ENCODE results near the gene SAP30L. TPM values are rescaled to one million over a fixed set of nuclear protein-coding genes. Genes with fewer than 3 reads are reported as not detected.

SAP30L gene
- total and polyA plus RNA-seq, 2 donors, result 26.8 to 35.4 TPM

DNA sequence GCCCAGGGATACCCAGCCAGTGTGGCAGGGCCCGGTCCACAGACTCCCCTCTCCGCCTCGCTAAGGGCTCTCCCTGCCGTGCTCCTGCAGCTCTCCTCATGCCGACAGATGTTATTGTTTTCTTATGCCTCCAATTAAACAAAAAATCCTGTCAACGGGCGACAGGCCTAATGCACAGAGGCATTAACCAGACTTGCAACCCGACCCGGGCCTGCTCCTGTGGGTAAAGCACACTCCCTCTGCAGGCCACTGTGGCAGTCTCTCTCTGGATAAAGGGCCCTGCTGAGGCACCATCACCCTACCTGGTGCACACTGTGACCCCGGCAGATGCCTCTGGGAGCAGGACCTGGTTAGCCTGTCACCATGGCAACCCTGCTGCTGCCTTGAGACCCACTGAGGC, 59.8 kb downstream of the SAP30L start:
- WGBS, result 67% methylated on average over 10 of the region's 10 CpGs
- DNase-seq (ENCODE audit: extremely low spot score), result no peak
- H3K36me3 ChIP-seq (ENCODE audit: insufficient read depth), result no peaks in the 10 kb centered on the region
- H3K4me1 ChIP-seq (ENCODE audit: insufficient read depth), result no peaks in the 10 kb centered on the region
- H3K4me3 ChIP-seq (ENCODE audit: low read depth, low read length), result no peak overlapping the region
- H3K27ac ChIP-seq (ENCODE audit: low read depth), result no peak overlapping the region

DNA sequence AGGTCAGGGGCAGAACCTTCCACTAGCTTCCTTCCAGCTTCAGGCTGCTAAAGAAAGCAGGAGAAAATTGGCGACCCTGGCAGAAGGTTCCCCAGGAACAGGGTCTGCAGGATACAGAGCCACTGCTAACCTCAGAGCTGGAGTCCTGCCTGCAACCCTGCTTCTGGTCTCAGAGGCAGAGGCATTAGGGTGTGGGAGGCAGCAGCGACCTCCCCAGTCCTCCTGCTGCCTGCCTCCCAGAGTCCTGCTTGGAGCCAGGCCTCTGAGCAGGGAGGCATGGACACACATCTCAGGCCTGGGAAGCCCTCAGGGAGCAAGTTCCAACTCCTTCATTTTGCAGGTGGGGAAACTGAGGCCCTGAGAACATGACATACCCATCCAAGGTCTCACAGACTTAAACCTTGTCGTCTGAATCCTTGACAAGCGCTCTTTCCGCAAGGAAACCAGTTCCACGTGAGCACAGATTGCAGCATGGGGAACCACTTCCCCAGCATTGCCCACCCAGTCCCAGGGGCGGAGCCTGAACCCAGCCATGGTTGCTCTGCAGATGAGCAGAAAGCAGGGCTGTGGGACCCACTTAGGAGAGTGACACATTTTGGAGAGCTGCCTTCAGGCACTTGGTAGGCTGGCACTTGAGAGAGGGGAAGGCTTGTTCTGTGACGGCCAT, 60.4 kb downstream of the SAP30L start:
- H3K4me3 ChIP-seq (ENCODE audit: low read depth, low read length), result no peak overlapping the region
- WGBS, result 91% methylated on average over 8 of the region's 8 CpGs
- H3K27ac ChIP-seq (ENCODE audit: low read depth), result no peak overlapping the region
- no peaks in the 10 kb centered on the region for H3K36me3 ChIP-seq (ENCODE audit: insufficient read depth)
- no peaks in the 10 kb centered on the region for H3K4me1 ChIP-seq (ENCODE audit: insufficient read depth)
- DNase-seq (ENCODE audit: extremely low spot score), result no peak

DNA sequence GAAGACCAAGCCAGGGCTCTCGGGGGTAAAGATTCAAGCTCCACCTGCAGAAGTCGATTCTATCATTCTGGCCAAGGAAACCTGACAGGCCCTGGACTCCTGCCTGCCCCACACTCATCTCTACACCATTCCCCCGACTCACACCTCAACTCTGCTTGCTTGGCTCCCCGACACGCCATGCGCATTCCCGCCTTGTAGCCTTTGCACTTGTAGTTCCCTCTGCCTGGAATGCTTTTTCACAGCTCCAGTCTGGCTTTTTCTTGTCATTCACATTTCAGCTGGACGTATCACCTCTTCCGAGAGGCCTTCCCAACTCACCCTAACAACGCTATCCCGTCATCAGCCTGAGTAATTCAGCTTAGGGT, 60.9 kb downstream of the SAP30L start:
- Histone ChIP-seq H3K4me3 (ENCODE audit: low read depth, low read length) (no peak overlapping the region), H3K36me3 (ENCODE audit: insufficient read depth) (no peaks in the 10 kb centered on the region), H3K27ac (ENCODE audit: low read depth) (no peak overlapping the region), H3K4me1 (ENCODE audit: insufficient read depth) (no peaks in the 10 kb centered on the region)
- 90% methylated on average over 11 of the region's 11 CpGs for WGBS
- DNase-seq (ENCODE audit: extremely low spot score), result no peak

DNA sequence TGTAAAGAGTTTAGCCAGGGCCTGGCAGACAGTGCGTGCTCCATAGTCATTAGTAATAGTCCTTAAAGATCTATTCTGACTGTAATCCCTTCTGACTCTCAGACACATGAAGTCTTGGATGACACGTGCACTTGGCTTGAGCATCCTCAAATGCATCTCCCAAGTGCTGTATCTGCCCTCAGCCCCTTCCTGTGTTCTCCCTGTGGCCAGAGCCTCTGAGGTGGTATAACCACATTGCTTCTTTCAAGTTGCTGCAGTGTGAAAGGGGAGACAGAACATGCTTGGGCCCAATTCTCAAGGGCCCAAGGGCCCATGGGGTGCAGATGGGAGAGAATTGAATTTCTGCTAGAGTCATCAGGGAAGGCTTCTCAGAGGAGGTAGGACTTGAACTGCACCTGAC, 62.3 kb downstream of the SAP30L start:
- H3K36me3 ChIP-seq (ENCODE audit: insufficient read depth), result no peaks in the 10 kb centered on the region
- DNase-seq (ENCODE audit: extremely low spot score), result no peak
- H3K4me3 ChIP-seq (ENCODE audit: low read depth, low read length), result no peak overlapping the region
- 90% methylated on average over 2 of the region's 2 CpGs for WGBS
- H3K27ac ChIP-seq (ENCODE audit: low read depth), result no peak overlapping the region
- no peaks in the 10 kb centered on the region for H3K4me1 ChIP-seq (ENCODE audit: insufficient read depth)

DNA sequence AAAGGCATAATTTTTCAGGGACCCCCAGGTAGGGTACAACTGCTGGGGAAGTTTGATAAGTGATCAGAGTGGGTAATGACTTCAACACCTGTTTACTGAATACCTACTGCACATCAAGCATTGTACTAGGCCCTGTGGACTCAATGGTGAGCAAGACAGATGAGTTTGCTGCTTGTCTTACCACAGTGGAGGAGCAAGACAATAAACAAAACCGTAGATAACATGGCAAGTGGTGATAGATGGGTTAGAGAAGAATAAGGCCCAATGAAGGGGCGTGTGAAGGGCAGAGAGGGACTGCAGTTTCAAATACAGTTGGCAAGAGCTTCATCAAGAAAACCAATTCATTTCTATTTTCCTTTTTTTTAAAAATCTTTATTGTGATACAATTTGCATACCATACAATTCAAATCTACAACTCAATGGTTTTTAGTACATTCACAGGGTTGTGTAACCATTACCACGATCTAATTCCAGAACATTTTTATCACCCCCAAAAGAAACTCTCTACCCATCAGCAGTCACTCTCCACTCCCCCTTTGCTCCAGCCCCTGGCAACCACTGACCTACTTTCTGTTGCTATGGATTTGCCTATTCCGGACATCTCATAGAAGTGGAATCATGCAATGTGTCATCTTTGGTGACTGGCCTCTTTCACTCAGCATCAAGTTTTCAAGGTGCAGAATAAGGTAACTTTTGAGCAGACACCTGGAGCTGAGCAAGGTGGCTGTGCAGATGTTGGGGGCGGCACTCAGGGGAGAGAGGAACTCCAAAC, 64.2 kb downstream of the SAP30L start:
- DNase-seq (ENCODE audit: extremely low spot score), result no peak
- no peaks in the 10 kb centered on the region for H3K36me3 ChIP-seq (ENCODE audit: insufficient read depth)
- 65% methylated on average over 5 of the region's 5 CpGs for WGBS
- no peaks in the 10 kb centered on the region for H3K4me1 ChIP-seq (ENCODE audit: insufficient read depth)
- no peak overlapping the region for H3K4me3 ChIP-seq (ENCODE audit: low read depth, low read length)
- no peak overlapping the region for H3K27ac ChIP-seq (ENCODE audit: low read depth)

Other genes starting within 250 kb of the SAP30L start
- 0.63 TPM for gene HAND1, start 32.2 kb downstream of the SAP30L start, total RNA-seq
- gene HAND1, start 32.2 kb downstream of the SAP30L start, polyA plus RNA-seq, result 9.3 TPM